Neural cell (in vitro differentiated cells): ENCODE results near the gene OR10G2. TPM values are rescaled to one million over a fixed set of nuclear protein-coding genes. Genes with fewer than 3 reads are reported as not detected.

ENCODE experiments used
- H2AFZ ChIP-seq: fragments of 200-600, 300-800 bp; sonication (generic), shearing (Covaris generic); 2 replicates; pipeline ENCODE4 v1.6.0; 2014; ENCODE audit warnings: low read depth, mild to moderate bottlenecking, antibody characterized with exemption, low read length, moderate library complexity
- H3F3A ChIP-seq: fragments of 200-600 bp; shearing (Covaris generic); 2 replicates; pipeline ENCODE4 v1.6.1; 2016; ENCODE audit warnings: mild to moderate bottlenecking, moderate library complexity, mixed read lengths, antibody characterized with exemption, low read length; ENCODE audit not compliant: insufficient read depth, poor library complexity, severe bottlenecking
- H3K27ac ChIP-seq: fragments of 200-600, 300-800 bp; sonication (generic), shearing (Covaris generic); 2 replicates; pipeline ENCODE4 v1.5.1; 2014; ENCODE audit warnings: mild to moderate bottlenecking, low read length, moderate library complexity
- H3K27me3 ChIP-seq: fragments of 300-800, 200-600 bp; sonication (generic), shearing (Covaris generic); 2 replicates; pipeline ENCODE4 v1.6.0; 2014; ENCODE audit warnings: mild to moderate bottlenecking, low read depth, low read length, moderate library complexity; ENCODE audit not compliant: insufficient read depth
- H3K36me3 ChIP-seq: fragments of 300-800, 200-600 bp; sonication (generic), shearing (Covaris generic); 2 replicates; pipeline ENCODE4 v1.5.1; 2014; ENCODE audit warnings: mild to moderate bottlenecking, antibody characterized with exemption, low read length, moderate library complexity; ENCODE audit not compliant: insufficient read depth
- H3K4me2 ChIP-seq: fragments of 300-800, 200-600 bp; sonication (generic), shearing (Covaris generic); 2 replicates; pipeline ENCODE4 v1.6.0; 2014; ENCODE audit warnings: mild to moderate bottlenecking, low read length
- H3K4me3 ChIP-seq: fragments of 300-800, 200-600 bp; sonication (generic), shearing (Covaris generic); 2 replicates; pipeline ENCODE4 v1.5.1; 2014; ENCODE audit warnings: mild to moderate bottlenecking, low read length, moderate library complexity
- H3K79me2 ChIP-seq: fragments of 200-600 bp; shearing (Covaris generic); replicated peaks from 2 replicates; pipeline ENCODE4 v1.6.0; 2014; ENCODE audit warnings: mild to moderate bottlenecking, low read length, moderate library complexity; ENCODE audit not compliant: insufficient read depth
- H3K9ac ChIP-seq: fragments of 300-800, 200-600 bp; sonication (generic), shearing (Covaris generic); 2 replicates; pipeline ENCODE4 v1.6.1; 2016; ENCODE audit warnings: mild to moderate bottlenecking, low read length, mixed read lengths
- H3K9me2 ChIP-seq: fragments of 200-600 bp; shearing (Covaris generic); 2 replicates; pipeline ENCODE4 v1.6.1; 2016; ENCODE audit warnings: mild to moderate bottlenecking, low read length, mixed read lengths; ENCODE audit not compliant: insufficient read depth
- H3K9me3 ChIP-seq: fragments of 200-600, 300-800 bp; sonication (generic), shearing (Covaris generic); 2 replicates; pipeline ENCODE4 v1.6.1; 2016; ENCODE audit warnings: mild to moderate bottlenecking, mixed run types, low read length, moderate library complexity, mixed read lengths
- H4K20me1 ChIP-seq: fragments of 200-600 bp; shearing (Covaris generic); 2 replicates; pipeline ENCODE4 v1.6.1; 2016; ENCODE audit warnings: mild to moderate bottlenecking, mixed run types; ENCODE audit not compliant: insufficient read depth
- EP300 ChIP-seq: fragments of 450-650 bp; conservative IDR thresholded peaks from 2 replicates; pipeline ENCODE4 v1.6.1; 2014; ENCODE audit warnings: antibody characterized with exemption, mild to moderate bottlenecking, moderate library complexity; ENCODE audit not compliant: poor library complexity, severe bottlenecking
- EZH2 ChIP-seq: fragments of 200-600, 300-800 bp; shearing (Covaris generic), sonication (generic); IDR thresholded peaks from 2 replicates; pipeline ENCODE4 v1.6.1; 2014; ENCODE audit warnings: antibody characterized with exemption, low read length, borderline replicate concordance, mild to moderate bottlenecking; ENCODE audit not compliant: insufficient read depth, poor library complexity, severe bottlenecking
- MXI1 ChIP-seq: fragments of 450-650 bp; conservative IDR thresholded peaks from 2 replicates; pipeline ENCODE4 v1.6.1; 2014; ENCODE audit warnings: antibody characterized with exemption, mild to moderate bottlenecking; ENCODE audit not compliant: poor library complexity, severe bottlenecking
- POLR2AphosphoS5 ChIP-seq: IDR thresholded peaks from 2 replicates; pipeline ENCODE4 v1.6.1; 2012
- RAD21 ChIP-seq: fragments of 450-650 bp; conservative IDR thresholded peaks from 2 replicates; pipeline ENCODE4 v1.6.1; 2014; ENCODE audit warnings: antibody characterized with exemption, mild to moderate bottlenecking, moderate library complexity
- SMC3 ChIP-seq: fragments of 450-650 bp; conservative IDR thresholded peaks from 2 replicates; pipeline ENCODE4 v1.6.1; 2014; ENCODE audit warnings: antibody characterized with exemption, mild to moderate bottlenecking, moderate library complexity; ENCODE audit not compliant: poor library complexity
- TAF1 ChIP-seq: IDR thresholded peaks from 2 replicates; pipeline ENCODE4 v1.6.1; 2012; ENCODE audit warnings: low read depth
- polyA minus RNA-seq: library from RNA; depleted of rRNA, polyadenylated mRNA; stranded (reverse); fragments of >200 nt; gene quantifications from 2 replicates; pipeline ENCODE4 v1.2.3, GENCODE V29; 2014
- polyA plus RNA-seq: library from polyadenylated mRNA; depleted of rRNA; stranded (reverse); fragments of >200 nt; gene quantifications from 2 replicates; pipeline ENCODE4 v1.2.3, GENCODE V29; 2014
- TF ChIP-seq, protein P1 (sequence below): fragments of 450-650 bp; IDR thresholded peaks from 2 replicates; pipeline ENCODE4 v1.5.1; 2014; ENCODE audit warnings: antibody characterized with exemption, mild to moderate bottlenecking, moderate library complexity; ENCODE audit not compliant: poor library complexity, severe bottlenecking
- TF ChIP-seq, protein P2 (sequence below): IDR thresholded peaks from 2 replicates; pipeline ENCODE4 v1.6.1; 2012; ENCODE audit warnings: borderline replicate concordance

OR10G2 gene, protein sequence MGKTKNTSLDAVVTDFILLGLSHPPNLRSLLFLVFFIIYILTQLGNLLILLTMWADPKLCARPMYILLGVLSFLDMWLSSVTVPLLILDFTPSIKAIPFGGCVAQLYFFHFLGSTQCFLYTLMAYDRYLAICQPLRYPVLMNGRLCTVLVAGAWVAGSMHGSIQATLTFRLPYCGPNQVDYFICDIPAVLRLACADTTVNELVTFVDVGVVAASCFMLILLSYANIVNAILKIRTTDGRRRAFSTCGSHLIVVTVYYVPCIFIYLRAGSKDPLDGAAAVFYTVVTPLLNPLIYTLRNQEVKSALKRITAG
- polyA plus RNA-seq (not detected in 2 replicates), polyA minus RNA-seq (not detected in 2 replicates)

DNA sequence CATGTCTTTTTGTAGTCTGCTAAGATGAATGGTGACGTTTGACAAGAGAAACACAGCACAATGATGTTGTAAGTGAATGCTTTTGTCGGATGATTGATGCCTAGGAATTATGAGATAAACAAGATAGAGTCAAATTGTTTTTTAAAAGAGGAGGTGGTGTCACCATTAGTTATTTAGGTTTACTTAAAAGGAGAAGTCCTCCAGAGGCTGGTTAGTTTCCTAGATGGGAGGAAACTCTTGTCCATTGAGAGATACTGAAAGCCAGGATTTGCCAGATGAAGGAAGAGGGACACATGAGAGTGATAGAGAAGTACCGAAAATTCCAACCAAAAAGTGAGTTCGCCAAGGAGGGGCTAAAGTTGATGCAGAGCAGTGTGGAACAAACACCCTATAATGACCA, at the start of gene OR10G2:
Gene OR10G2, minus strand, starts transcription at position 101 of the 400 bp plus-strand sequence. Its CDS starts 98 bp downstream, at position 3.
- TF ChIP-seq EP300 (no peak), EZH2 (no peak), MXI1 (no peak), RAD21 (no peak), SMC3 (no peak), POLR2AphosphoS5 (no peak), TAF1 (no peak)
- TF ChIP-seq, protein P1, sequence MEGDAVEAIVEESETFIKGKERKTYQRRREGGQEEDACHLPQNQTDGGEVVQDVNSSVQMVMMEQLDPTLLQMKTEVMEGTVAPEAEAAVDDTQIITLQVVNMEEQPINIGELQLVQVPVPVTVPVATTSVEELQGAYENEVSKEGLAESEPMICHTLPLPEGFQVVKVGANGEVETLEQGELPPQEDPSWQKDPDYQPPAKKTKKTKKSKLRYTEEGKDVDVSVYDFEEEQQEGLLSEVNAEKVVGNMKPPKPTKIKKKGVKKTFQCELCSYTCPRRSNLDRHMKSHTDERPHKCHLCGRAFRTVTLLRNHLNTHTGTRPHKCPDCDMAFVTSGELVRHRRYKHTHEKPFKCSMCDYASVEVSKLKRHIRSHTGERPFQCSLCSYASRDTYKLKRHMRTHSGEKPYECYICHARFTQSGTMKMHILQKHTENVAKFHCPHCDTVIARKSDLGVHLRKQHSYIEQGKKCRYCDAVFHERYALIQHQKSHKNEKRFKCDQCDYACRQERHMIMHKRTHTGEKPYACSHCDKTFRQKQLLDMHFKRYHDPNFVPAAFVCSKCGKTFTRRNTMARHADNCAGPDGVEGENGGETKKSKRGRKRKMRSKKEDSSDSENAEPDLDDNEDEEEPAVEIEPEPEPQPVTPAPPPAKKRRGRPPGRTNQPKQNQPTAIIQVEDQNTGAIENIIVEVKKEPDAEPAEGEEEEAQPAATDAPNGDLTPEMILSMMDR, result no peak
- TF ChIP-seq, protein P2, sequence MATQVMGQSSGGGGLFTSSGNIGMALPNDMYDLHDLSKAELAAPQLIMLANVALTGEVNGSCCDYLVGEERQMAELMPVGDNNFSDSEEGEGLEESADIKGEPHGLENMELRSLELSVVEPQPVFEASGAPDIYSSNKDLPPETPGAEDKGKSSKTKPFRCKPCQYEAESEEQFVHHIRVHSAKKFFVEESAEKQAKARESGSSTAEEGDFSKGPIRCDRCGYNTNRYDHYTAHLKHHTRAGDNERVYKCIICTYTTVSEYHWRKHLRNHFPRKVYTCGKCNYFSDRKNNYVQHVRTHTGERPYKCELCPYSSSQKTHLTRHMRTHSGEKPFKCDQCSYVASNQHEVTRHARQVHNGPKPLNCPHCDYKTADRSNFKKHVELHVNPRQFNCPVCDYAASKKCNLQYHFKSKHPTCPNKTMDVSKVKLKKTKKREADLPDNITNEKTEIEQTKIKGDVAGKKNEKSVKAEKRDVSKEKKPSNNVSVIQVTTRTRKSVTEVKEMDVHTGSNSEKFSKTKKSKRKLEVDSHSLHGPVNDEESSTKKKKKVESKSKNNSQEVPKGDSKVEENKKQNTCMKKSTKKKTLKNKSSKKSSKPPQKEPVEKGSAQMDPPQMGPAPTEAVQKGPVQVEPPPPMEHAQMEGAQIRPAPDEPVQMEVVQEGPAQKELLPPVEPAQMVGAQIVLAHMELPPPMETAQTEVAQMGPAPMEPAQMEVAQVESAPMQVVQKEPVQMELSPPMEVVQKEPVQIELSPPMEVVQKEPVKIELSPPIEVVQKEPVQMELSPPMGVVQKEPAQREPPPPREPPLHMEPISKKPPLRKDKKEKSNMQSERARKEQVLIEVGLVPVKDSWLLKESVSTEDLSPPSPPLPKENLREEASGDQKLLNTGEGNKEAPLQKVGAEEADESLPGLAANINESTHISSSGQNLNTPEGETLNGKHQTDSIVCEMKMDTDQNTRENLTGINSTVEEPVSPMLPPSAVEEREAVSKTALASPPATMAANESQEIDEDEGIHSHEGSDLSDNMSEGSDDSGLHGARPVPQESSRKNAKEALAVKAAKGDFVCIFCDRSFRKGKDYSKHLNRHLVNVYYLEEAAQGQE, result no peak

DNA sequence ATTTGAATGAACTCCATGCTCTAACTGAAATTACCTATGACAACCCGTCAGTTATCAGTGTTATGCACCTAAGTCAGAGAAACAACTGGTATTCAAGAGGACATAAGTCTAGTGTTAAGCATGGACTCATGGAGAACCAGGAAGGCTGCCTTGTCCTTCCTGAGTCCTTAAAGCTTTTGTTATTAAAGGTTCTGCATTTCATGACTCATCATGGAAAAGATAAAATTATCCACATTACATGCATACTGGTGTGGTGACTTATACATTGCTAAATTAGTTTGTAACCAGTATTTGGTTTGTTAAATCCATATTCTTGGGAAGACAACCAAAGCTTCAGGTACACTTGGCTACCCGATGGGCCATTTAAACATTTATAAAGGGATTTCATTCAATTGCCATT, 45.3 kb upstream of the OR10G2 start:
- Histone ChIP-seq H3K9ac (no peak overlapping the region), H3K27ac (no peak overlapping the region), H2AFZ (no peak overlapping the region), H3K9me2 (no peaks in the 10 kb centered on the region), H4K20me1 (no peaks in the 10 kb centered on the region), H3K79me2 (no peaks in the 10 kb centered on the region), H3K36me3 (no peaks in the 10 kb centered on the region), H3K27me3 (no peaks in the 10 kb centered on the region), H3K9me3 (no peaks in the 10 kb centered on the region), H3K4me2 (no peak overlapping the region), H3F3A (no peaks in the 10 kb centered on the region), H3K4me3 (no peak overlapping the region)
- TF ChIP-seq EZH2 (no peak), SMC3 (no peak), EP300 (no peak), RAD21 (no peak), TAF1 (no peak), MXI1 (no peak), POLR2AphosphoS5 (no peak)
- TF ChIP-seq, protein P1, result no peak

More for the DNA sequence above, at the start of gene OR10G2:
- H3K9me3 ChIP-seq, result no peaks in the 10 kb centered on the region
- H3F3A ChIP-seq, result no peaks in the 10 kb centered on the region
- H3K9ac ChIP-seq, result no peak within 1 kb of the TSS
- H4K20me1 ChIP-seq, result no peaks in the 10 kb centered on the region
- no peak within 1 kb of the TSS for H3K27ac ChIP-seq
- no peaks in the 10 kb centered on the region for H3K79me2 ChIP-seq
- H3K36me3 ChIP-seq, result no peaks in the 10 kb centered on the region
- H2AFZ ChIP-seq, result no peak within 1 kb of the TSS
- no peak within 1 kb of the TSS for H3K4me3 ChIP-seq
- no peaks in the 10 kb centered on the region for H3K27me3 ChIP-seq
- H3K9me2 ChIP-seq, result no peaks in the 10 kb centered on the region
- no peak within 1 kb of the TSS for H3K4me2 ChIP-seq
